ENCODE data around the gene SENP5.

The SENP5 gene

GRCh38 chr3:196963631-196963953 lies 95.9 kb downstream of the SENP5 start:
- Histone ChIP-seq H3K9ac (ENCODE audit: low read depth, low read length) (no peak overlapping the region), H3K4me1 (ENCODE audit: control insufficient read depth, insufficient read depth, low read length) (peaks cover 7% of the 10 kb centered on the region), H3K27me3 (ENCODE audit: control insufficient read depth, insufficient read depth, low read length) (no peaks in the 10 kb centered on the region), H3K36me3 (ENCODE audit: insufficient read depth, low read length) (peaks cover 9% of the 10 kb centered on the region), H3K4me2 (ENCODE audit: low read length) (no peak overlapping the region), H3K4me3 (ENCODE audit: low read length) (no peak overlapping the region), H3K9me3 (replicated peaks; ENCODE audit: low read length) (no peaks in the 10 kb centered on the region)

DNA sequence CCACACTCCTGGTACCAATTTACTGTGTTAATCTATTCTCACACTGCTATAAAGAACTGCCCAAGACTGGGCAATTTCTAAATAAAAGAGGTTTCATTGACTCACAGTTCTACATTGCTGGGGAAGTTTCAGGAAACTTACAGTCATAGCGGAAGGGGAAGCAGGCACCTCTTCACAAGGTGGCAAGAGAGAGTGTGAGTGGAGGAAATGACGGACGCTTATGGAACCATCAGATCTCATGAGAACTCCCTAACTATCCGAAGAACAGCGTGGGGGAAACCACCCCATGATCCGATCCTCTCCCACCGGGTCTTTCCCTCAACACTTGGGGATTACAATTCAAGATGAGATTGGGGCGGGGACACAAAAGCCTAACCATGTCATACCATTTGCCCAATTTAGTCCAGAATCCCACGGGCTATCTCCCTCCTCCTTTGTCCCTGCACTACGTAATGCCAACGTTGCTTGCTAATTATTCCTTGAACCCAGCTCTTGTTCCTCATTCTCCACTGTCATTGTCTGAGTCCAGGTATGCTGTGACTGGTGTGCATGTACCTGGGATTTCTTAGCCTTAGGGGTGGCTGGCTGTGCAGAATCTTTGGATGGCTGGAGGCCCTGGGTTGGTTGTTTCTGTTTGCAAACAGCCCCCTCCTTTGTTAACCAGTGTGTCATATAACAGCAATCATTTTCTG lies 97.5 kb downstream of the SENP5 start:
- no peaks in the 10 kb centered on the region for H3K9me3 ChIP-seq (replicated peaks; ENCODE audit: low read length)
- H3K4me2 ChIP-seq (ENCODE audit: low read length): no peak overlapping the region
- no peak overlapping the region for H3K4me3 ChIP-seq (ENCODE audit: low read length)
- H3K4me1 ChIP-seq (ENCODE audit: control insufficient read depth, insufficient read depth, low read length): peaks cover 7% of the 10 kb centered on the region
- H3K9ac ChIP-seq (ENCODE audit: low read depth, low read length): no peak overlapping the region
- peaks cover 9% of the 10 kb centered on the region for H3K36me3 ChIP-seq (ENCODE audit: insufficient read depth, low read length)
- H3K27me3 ChIP-seq (ENCODE audit: control insufficient read depth, insufficient read depth, low read length): no peaks in the 10 kb centered on the region

DNA sequence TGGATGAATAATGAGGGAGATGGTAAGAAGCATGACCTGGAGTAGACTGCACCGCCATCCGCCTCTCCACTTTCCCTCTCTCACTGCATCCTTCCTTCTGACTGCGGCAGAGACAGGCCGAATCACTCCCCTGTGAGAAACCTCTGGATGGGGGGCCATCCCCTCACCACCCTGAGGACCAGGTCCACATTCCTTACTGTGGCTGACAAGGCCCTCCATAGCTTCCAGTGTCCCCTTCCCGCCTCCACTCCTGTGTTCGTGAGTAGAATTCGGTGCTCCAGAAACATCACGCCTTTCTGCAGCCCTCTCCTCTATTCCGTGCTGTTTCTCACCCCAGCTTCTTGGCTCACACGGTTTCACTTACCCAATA lies 98.1 kb downstream of the SENP5 start:
- H3K9me3 ChIP-seq (replicated peaks; ENCODE audit: low read length): no peaks in the 10 kb centered on the region
- peaks cover 9% of the 10 kb centered on the region for H3K36me3 ChIP-seq (ENCODE audit: insufficient read depth, low read length)
- no peaks in the 10 kb centered on the region for H3K27me3 ChIP-seq (ENCODE audit: control insufficient read depth, insufficient read depth, low read length)
- H3K9ac ChIP-seq (ENCODE audit: low read depth, low read length): no peak overlapping the region
- H3K4me1 ChIP-seq (ENCODE audit: control insufficient read depth, insufficient read depth, low read length): peaks cover 7% of the 10 kb centered on the region
- H3K4me2 ChIP-seq (ENCODE audit: low read length): no peak overlapping the region
- no peak overlapping the region for H3K4me3 ChIP-seq (ENCODE audit: low read length)

- Histone ChIP-seq H3K27me3 (ENCODE audit: control insufficient read depth, insufficient read depth, low read length) (no peaks in the 10 kb centered on the region), H3K9ac (ENCODE audit: low read depth, low read length) (no peak overlapping the region), H3K4me3 (ENCODE audit: low read length) (no peak overlapping the region), H3K4me2 (ENCODE audit: low read length) (no peak overlapping the region), H3K4me1 (ENCODE audit: control insufficient read depth, insufficient read depth, low read length) (peaks cover 7% of the 10 kb centered on the region), H3K9me3 (replicated peaks; ENCODE audit: low read length) (no peaks in the 10 kb centered on the region), H3K36me3 (ENCODE audit: insufficient read depth, low read length) (peaks cover 9% of the 10 kb centered on the region)
Observed at GRCh38 chr3:196966526-196967401, 99.0 kb downstream of the SENP5 start.

DNA sequence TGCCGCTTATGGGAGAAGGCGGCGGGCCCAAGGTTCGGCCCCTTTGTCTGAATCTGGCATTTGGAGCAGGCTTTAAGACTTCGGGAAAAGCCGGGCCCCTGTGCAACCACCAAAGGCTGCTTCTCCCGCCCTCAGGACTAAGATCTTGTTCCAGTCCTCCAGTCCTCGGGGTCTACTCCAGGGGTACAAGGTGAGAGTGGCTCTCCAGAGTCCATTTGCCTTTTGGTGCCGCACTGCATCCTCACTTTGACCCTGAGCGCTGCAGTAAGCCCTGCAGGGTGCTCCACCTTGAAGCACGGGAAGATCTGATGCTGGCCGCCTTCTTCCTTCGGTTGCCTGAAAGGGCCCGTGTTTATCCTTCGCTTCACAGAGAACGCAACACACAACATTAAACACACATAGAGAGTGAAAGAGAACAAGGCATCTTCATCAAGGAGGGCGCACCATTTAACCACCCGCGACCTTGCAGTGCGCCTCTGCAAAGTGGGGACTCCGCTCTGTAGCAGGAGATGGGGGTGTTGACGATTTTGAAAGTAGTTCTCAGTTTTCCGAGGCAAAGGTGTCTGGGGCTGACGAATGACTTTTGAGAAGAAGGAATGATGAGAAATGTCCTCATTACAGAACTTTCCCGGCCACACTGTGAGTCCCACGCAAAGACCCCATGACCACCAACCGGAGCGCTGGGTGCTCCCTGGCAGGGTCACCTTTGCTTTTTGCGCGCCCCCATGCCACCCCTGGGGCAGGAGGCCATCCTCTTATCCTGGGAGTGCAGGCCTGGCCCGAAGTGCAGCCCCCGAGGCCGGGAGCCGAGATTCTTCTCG lies 99.9 kb downstream of the SENP5 start:
- peak overlapping the region; percentile 99 for H3K4me2 ChIP-seq (ENCODE audit: low read length)
- no peaks in the 10 kb centered on the region for H3K9me3 ChIP-seq (replicated peaks; ENCODE audit: low read length)
- peaks cover 9% of the 10 kb centered on the region for H3K36me3 ChIP-seq (ENCODE audit: insufficient read depth, low read length)
- no peaks in the 10 kb centered on the region for H3K27me3 ChIP-seq (ENCODE audit: control insufficient read depth, insufficient read depth, low read length)
- peak overlapping the region; percentile 87 for H3K4me3 ChIP-seq (ENCODE audit: low read length)
- peak overlapping the region; percentile 73 for H3K9ac ChIP-seq (ENCODE audit: low read depth, low read length)
- H3K4me1 ChIP-seq (ENCODE audit: control insufficient read depth, insufficient read depth, low read length): peaks cover 7% of the 10 kb centered on the region

- H3K9me3 ChIP-seq (replicated peaks; ENCODE audit: low read length): no peaks in the 10 kb centered on the region
- peak within 1 kb of the TSS; percentile 99 for H3K4me2 ChIP-seq (ENCODE audit: low read length)
- H3K27me3 ChIP-seq (ENCODE audit: control insufficient read depth, insufficient read depth, low read length): no peaks in the 10 kb centered on the region
- peak within 1 kb of the TSS; percentile 73 for H3K9ac ChIP-seq (ENCODE audit: low read depth, low read length)
- peak within 1 kb of the TSS; percentile 87 for H3K4me3 ChIP-seq (ENCODE audit: low read length)
- H3K36me3 ChIP-seq (ENCODE audit: insufficient read depth, low read length): peaks cover 9% of the 10 kb centered on the region
- H3K4me1 ChIP-seq (ENCODE audit: control insufficient read depth, insufficient read depth, low read length): peaks cover 7% of the 10 kb centered on the region
Observed at GRCh38 chr3:196968233-196969133, 100.8 kb downstream of the SENP5 start, which contains the start of gene PIGZ. PIGZ (minus strand) TSS chr3:196968833; CDS start chr3:196952031, 16,802 bp downstream.

DNA sequence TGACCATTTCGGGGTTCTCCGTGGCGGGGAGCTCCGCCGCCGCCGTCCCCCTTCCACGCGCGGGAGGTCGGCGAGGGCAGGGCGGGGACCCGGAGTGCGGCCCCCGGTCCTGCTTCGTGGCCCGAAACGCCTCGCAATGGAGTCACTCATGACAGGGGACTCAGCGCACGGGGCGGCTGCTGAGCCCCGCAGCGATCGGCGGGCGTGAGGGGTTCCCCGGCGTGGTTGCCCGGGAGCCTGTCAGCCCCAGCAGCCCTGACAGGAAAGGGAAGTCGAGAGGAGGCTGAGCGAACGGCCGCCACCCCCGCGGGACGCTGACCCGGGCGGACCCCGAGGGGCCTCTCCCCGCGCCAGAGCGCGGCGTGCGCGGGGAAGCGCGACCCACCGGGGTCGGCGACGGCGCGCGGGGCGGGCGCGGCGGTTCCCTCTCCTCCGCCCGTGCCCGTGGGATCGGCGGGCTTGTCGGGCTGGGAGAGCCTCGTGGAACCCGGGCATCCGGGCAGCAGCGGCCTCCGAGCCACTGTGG lies 101.5 kb downstream of the SENP5 start:
- peak overlapping the region; percentile 99 for H3K4me2 ChIP-seq (ENCODE audit: low read length)
- no peaks in the 10 kb centered on the region for H3K9me3 ChIP-seq (replicated peaks; ENCODE audit: low read length)
- H3K4me3 ChIP-seq (ENCODE audit: low read length): peak overlapping the region; percentile 87
- peak overlapping the region; percentile 73 for H3K9ac ChIP-seq (ENCODE audit: low read depth, low read length)
- H3K36me3 ChIP-seq (ENCODE audit: insufficient read depth, low read length): peaks cover 9% of the 10 kb centered on the region
- no peaks in the 10 kb centered on the region for H3K27me3 ChIP-seq (ENCODE audit: control insufficient read depth, insufficient read depth, low read length)
- H3K4me1 ChIP-seq (ENCODE audit: control insufficient read depth, insufficient read depth, low read length): peaks cover 7% of the 10 kb centered on the region

GRCh38 chr3:196969660-196970546 lies 102.2 kb downstream of the SENP5 start:
- peaks cover 7% of the 10 kb centered on the region for H3K4me1 ChIP-seq (ENCODE audit: control insufficient read depth, insufficient read depth, low read length)
- peak overlapping the region; percentile 73 for H3K9ac ChIP-seq (ENCODE audit: low read depth, low read length)
- peak overlapping the region; percentile 99 for H3K4me2 ChIP-seq (ENCODE audit: low read length)
- H3K4me3 ChIP-seq (ENCODE audit: low read length): peak overlapping the region; percentile 87
- H3K9me3 ChIP-seq (replicated peaks; ENCODE audit: low read length): no peaks in the 10 kb centered on the region
- peaks cover 9% of the 10 kb centered on the region for H3K36me3 ChIP-seq (ENCODE audit: insufficient read depth, low read length)
- H3K27me3 ChIP-seq (ENCODE audit: control insufficient read depth, insufficient read depth, low read length): no peaks in the 10 kb centered on the region

DNA sequence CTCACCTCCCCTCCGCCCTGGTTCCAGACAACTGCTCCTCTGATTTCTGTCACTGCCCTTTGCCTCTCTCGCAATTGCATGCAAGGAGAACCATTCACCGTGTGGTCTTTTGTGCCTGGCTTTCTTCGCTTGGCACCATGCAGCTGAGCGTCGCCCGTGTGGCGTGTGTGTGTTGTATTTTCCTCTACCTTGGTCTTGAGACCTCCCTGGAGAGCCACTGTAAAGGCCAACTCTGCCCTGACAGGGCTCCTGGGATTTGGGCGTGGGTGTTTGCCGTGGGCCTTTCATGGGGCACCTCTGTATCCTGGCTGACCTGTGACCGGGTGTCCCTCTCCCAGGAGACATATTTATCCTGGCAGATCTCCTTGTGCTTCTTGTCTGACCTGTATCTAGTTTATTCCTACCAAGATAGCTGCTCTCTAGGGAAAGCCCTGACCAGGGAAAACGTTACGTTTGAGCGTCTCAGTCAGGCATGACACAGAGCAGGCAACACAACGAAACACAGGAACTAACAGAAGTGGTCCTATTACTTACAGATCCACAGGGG lies 102.9 kb downstream of the SENP5 start:
- Histone ChIP-seq H3K27me3 (ENCODE audit: control insufficient read depth, insufficient read depth, low read length) (no peaks in the 10 kb centered on the region), H3K4me3 (ENCODE audit: low read length) (no peak overlapping the region), H3K9ac (ENCODE audit: low read depth, low read length) (no peak overlapping the region), H3K4me2 (ENCODE audit: low read length) (no peak overlapping the region), H3K36me3 (ENCODE audit: insufficient read depth, low read length) (peaks cover 9% of the 10 kb centered on the region), H3K4me1 (ENCODE audit: control insufficient read depth, insufficient read depth, low read length) (peaks cover 7% of the 10 kb centered on the region), H3K9me3 (replicated peaks; ENCODE audit: low read length) (no peaks in the 10 kb centered on the region)

All from skeletal muscle satellite cell (primary cell).